ENCODE results near the gene PCDHB14.
A peak's percentile ranks its signal among the peaks of the same experiment; 100 is the strongest.
"Not testable (repeated sequence)": the region's sequence is repeated elsewhere in the genome, so short reads cannot be mapped to it uniquely, and the experiment has no call there.

The PCDHB14 gene

GRCh38 chr5:141223112-141223783, at the start of gene PCDHB14:
PCDHB14 (plus strand) TSS chr5:141223343; CDS start chr5:141223506, 163 bp downstream.
- peak in 2 of 14 donors; percentile 1 to 13 for DNase-seq

- DNase-seq, result not testable (repeated sequence)
These were observed 48.6 kb upstream of the PCDHB14 start for GRCh38 chr5:141174291-141175104.

DNA sequence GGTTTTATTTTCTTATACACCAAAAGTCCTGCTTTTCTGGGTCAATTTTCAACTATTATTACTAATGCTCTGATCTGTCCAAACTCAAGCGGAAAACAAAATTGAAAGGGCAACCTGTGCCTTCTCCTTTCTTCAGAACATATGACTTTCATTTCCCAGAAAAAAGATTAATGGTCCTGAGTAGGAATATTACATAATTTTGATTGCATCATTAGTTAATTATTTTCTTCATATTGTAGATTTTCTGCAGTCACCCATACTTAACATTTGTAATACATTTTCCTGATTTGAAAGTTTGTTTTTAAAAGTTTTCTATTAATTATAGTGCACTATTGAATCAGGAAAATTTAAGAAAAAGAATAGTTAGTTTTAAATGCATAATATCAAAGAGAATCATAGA, 47.2 kb upstream of the PCDHB14 start:
- DNase-seq, result no peak

- peak in 1 of 14 donors; percentile 9 for DNase-seq
These were observed 45.5 kb upstream of the PCDHB14 start, which contains the start of gene PCDHB8 for GRCh38 chr5:141177577-141178191. PCDHB8 (plus strand) TSS chr5:141177790; CDS start chr5:141178035, 245 bp downstream.

- not testable (repeated sequence) for DNase-seq
These were observed 43.8 kb upstream of the PCDHB14 start for GRCh38 chr5:141179371-141179770.

DNA sequence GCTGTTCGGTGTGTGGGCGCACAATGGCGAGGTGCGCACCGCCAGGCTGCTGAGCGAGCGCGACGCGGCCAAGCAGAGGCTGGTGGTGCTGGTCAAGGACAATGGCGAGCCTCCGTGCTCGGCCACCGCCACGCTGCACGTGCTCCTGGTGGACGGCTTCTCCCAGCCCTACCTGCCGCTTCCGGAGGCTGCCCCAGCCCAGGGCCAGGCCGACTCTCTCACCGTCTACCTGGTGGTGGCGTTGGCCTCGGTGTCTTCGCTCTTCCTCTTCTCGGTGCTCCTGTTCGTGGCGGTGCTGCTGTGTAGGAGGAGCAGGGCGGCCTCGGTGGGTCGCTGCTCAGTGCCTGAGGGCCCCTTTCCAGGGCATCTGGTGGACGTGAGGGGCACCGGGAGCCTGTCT, 43.3 kb upstream of the PCDHB14 start:
- DNase-seq, result not testable (repeated sequence)

- no peak for DNase-seq
These were observed 42.8 kb upstream of the PCDHB14 start for GRCh38 chr5:141180313-141180712.

- DNase-seq, result peak in 4 of 14 donors; percentile 3 to 26 (median 14)
These were observed 40.9 kb upstream of the PCDHB14 start, which contains the start of gene PCDHB16 for GRCh38 chr5:141182248-141182647. PCDHB16 (plus strand) TSS chr5:141182387; CDS start chr5:141182560, 173 bp downstream.

DNA sequence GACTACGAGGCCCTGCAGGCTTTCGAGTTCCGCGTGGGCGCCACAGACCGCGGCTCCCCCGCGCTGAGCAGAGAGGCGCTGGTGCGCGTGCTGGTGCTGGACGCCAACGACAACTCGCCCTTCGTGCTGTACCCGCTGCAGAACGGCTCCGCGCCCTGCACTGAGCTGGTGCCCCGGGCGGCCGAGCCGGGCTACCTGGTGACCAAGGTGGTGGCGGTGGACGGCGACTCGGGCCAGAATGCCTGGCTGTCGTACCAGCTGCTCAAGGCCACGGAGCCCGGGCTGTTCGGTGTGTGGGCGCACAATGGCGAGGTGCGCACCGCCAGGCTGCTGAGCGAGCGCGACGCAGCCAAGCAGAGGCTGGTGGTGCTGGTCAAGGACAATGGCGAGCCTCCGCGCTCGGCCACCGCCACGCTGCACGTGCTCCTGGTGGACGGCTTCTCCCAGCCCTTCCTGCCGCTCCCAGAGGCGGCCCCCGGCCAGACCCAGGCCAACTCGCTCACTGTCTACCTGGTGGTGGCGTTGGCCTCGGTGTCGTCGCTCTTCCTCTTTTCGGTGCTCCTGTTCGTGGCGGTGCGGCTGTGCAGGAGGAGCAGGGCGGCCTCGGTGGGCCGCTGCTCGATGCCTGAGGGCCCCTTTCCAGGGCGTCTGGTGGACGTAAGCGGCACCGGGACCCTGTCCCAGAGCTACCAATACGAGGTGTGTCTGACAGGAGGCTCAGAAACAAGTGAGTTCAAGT, 38.9 kb upstream of the PCDHB14 start:
- DNase-seq, result not testable (repeated sequence)

- DNase-seq, result peak in 1 of 14 donors; percentile 1
These were observed 36.1 kb upstream of the PCDHB14 start, which contains the start of gene PCDHB9 for GRCh38 chr5:141186897-141187512. PCDHB9 (plus strand) TSS chr5:141187161; CDS start chr5:141187319, 158 bp downstream.

- DNase-seq, result not testable (repeated sequence)
These were observed 34.5 kb upstream of the PCDHB14 start for GRCh38 chr5:141188682-141189081.

DNA sequence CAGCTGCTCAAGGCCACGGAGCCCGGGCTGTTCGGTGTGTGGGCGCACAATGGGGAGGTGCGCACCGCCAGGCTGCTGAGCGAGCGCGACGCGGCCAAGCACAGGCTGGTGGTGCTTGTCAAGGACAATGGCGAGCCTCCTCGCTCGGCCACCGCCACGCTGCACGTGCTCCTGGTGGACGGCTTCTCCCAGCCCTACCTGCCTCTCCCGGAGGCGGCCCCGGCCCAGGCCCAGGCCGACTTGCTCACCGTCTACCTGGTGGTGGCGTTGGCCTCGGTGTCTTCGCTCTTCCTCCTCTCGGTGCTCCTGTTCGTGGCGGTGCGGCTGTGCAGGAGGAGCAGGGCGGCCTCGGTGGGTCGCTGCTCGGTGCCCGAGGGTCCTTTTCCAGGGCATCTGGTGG, 34.0 kb upstream of the PCDHB14 start:
- DNase-seq, result not testable (repeated sequence)

DNA sequence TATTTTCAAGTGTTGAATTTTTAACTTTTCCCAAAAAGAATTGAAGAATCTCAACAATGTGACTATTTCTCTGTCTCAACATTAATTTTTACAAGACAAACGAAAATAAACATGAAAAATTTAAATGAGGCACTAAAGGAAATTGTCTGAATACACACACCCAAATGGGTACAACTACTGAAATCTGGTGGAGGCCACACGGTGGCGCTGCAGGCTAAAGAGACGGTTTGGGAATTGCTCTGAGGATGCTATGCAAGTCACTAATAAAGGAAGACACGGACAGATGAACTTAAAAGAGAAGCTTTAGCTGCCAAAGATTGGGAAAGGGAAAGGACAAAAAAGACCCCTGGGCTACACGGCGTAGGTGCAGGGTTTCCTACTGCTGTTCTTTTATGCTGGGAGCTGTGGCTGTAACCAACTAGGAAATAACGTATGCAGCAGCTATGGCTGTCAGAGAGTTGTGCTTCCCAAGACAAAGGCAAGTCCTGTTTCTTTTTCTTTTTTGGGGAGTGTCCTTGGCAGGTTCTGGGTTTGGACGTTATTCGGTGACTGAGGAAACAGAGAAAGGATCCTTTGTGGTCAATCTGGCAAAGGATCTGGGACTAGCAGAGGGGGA, 30.9 kb upstream of the PCDHB14 start, which contains the start of gene PCDHB10:
Gene PCDHB10, plus strand, starts transcription at position 244 of the 616 bp plus-strand sequence. Its CDS starts 200 bp downstream, at position 444.
- peak in 3 of 14 donors; percentile 2 to 21 (median 20) for DNase-seq

DNA sequence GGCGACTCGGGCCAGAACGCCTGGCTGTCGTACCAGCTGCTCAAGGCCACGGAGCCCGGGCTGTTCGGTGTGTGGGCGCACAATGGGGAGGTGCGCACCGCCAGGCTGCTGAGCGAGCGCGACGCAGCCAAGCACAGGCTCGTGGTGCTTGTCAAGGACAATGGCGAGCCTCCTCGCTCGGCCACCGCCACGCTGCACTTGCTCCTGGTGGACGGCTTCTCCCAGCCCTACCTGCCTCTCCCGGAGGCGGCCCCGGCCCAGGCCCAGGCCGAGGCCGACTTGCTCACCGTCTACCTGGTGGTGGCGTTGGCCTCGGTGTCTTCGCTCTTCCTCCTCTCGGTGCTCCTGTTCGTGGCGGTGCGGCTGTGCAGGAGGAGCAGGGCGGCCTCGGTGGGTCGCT, 28.8 kb upstream of the PCDHB14 start:
- not testable (repeated sequence) for DNase-seq

DNA sequence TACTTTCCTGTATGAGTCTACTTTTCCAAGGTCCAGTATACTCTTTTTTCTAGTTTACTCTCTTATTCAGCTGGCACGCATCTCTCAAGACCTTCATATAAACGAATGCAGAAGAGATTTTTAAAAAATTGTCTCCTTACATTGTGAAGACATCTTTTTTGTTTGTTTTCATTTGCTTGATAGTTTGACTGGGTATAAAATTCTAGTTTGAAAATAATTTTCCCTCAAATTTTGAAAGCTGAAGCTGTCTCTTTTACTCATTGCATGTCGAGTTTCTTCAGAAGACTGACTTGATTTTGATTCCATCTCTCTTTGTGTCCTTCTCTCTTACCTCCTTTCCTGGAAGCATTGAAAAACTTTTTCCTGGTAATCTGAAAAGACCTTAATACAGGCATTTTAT, 26.8 kb upstream of the PCDHB14 start:
- no peak for DNase-seq

DNA sequence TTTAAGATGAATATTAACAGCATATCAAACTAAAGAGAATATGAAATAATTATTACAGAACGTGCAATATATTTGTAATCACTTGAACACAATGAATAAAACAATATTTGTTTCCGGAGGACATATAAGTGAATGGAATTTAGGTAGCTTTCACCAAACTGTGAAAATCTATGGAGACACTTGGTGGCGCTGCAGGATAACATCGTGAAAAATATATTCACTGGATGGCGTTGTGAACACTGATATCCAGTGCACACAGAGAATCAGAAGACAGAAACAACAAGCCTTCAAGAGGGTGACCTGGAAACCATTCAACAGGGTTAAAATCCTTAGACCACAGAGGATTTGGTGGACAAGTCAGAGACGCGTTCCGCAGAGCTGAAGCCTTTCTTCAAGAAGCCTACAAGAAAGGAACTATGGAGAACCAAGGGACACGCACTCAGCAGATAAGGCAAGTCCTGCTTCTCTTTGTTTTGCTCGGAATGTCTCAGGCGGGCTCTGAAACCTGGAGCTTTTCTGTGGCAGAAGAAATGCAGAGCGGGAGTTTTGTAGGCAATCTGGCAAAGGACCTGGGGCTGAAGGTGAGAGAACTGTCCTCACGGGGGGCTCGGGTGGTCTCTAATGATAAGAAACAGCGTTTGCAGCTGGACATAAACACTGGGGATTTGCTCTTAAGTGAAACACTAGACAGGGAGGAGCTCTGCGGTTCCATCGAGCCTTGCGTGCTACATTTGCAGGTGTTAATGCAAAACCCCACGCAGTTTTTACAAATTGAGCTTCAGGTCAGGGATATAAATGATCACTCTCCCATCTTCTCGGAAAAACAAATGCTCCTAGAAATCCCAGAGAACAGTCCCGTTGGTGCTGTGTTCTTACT, 23.5 kb upstream of the PCDHB14 start, which contains the start of gene PCDHB11:
Gene PCDHB11, plus strand, starts transcription at position 269 of the 877 bp plus-strand sequence. Its CDS starts 148 bp downstream, at position 417.
- DNase-seq, result peak in 1 of 14 donors; percentile 3

GRCh38 chr5:141201126-141201525, 22.0 kb upstream of the PCDHB14 start:
- not testable (repeated sequence) for DNase-seq

GRCh38 chr5:141201646-141202045, 21.5 kb upstream of the PCDHB14 start:
- DNase-seq, result not testable (repeated sequence)

GRCh38 chr5:141208478-141208877, 14.7 kb upstream of the PCDHB14 start, which contains the start of gene PCDHB12:
PCDHB12 (plus strand) TSS chr5:141208719; CDS start chr5:141208908, 189 bp downstream.
- peak in 1 of 14 donors; percentile 29 for DNase-seq
